PC-3 (cell line): ENCODE results near the gene NAT9. TPM values are rescaled to one million over a fixed set of nuclear protein-coding genes. Genes with fewer than 3 reads are reported as not detected.

Experiments used
- ATAC-seq: fragments of 200-7000 bp; cut with Tn5 transposase; 2 replicates; pipeline ENCODE4 v1.9.1; 2020; ENCODE audit warnings: mild to moderate bottlenecking, moderate library complexity
- BruUV-seq: library from RNA; stranded (reverse); fragments of 400-500 nt; replicated peaks from 2 replicates; lab custom pipeline; 2021; lab: Mats Ljungman, UMichigan
- CTCF ChIA-PET: fragments of 300-600 bp; sonication (Branson Sonifier 250); formaldehyde crosslinking; loops from one replicate; lab custom pipeline; 2022; ENCODE audit warnings: antibody characterized with exemption; lab: Charles Lee
- POLR2A ChIA-PET: fragments of 300-600 bp; sonication (Branson Sonifier 250); formaldehyde crosslinking; loops from one replicate; lab custom pipeline; 2022; ENCODE audit warnings: antibody characterized with exemption; ENCODE audit not compliant: unreplicated experiment; lab: Charles Lee
- DNase-seq: peaks from one replicate; pipeline ENCODE4 v3.0.0-alpha.2; 2015
- H2AFZ ChIP-seq: fragments of 300-600 bp; sonication (generic); 2 replicates; pipeline ENCODE4 v1.6.0; 2016; ENCODE audit warnings: antibody characterized with exemption, low read length
- H3F3A ChIP-seq: fragments of 300-600 bp; sonication (generic); one replicate; pipeline ENCODE4 v1.6.0; 2017; ENCODE audit warnings: antibody characterized with exemption, low read length, control low read depth, mild to moderate bottlenecking; ENCODE audit not compliant: unreplicated experiment
- H3K27ac ChIP-seq: fragments of 300-600 bp; sonication (generic); 2 replicates; pipeline ENCODE4 v1.5.1; 2016; ENCODE audit warnings: mild to moderate bottlenecking, low read length
- H3K27me3 ChIP-seq: fragments of 300-600 bp; sonication (generic); 2 replicates; pipeline ENCODE4 v1.6.1; 2016; ENCODE audit warnings: low read length, mixed read lengths
- H3K36me3 ChIP-seq: fragments of 300-600 bp; sonication (generic); 2 replicates; pipeline ENCODE4 v1.6.1; 2016; ENCODE audit warnings: low read depth, mixed run types, low read length, mixed read lengths
- H3K4me1 ChIP-seq: fragments of 300-600 bp; sonication (generic); 2 replicates; pipeline ENCODE4 v1.5.1; 2016; ENCODE audit warnings: low read length; ENCODE audit not compliant: insufficient read depth
- H3K4me2 ChIP-seq: fragments of 300-600 bp; sonication (generic); 2 replicates; pipeline ENCODE4 v1.6.0; 2016; ENCODE audit warnings: low read length
- H3K4me3 ChIP-seq: fragments of 300-600 bp; sonication (generic); 2 replicates; pipeline ENCODE4 v1.5.1; 2016; ENCODE audit warnings: mild to moderate bottlenecking, low read length, mixed read lengths
- H3K79me2 ChIP-seq: fragments of 300-600 bp; sonication (generic); 2 replicates; pipeline ENCODE4 v1.6.1; 2017; ENCODE audit warnings: low read length, mixed read lengths
- H3K9ac ChIP-seq: fragments of 300-600 bp; sonication (generic); 2 replicates; pipeline ENCODE4 v1.6.0; 2016; ENCODE audit warnings: mild to moderate bottlenecking, low read length
- H3K9me2 ChIP-seq: fragments of 300-600 bp; sonication (generic); replicated peaks from 2 replicates; pipeline ENCODE4 v1.6.1; 2016; ENCODE audit warnings: mixed run types, low read length, mixed read lengths
- H3K9me3 ChIP-seq: fragments of 300-600 bp; sonication (generic); 2 replicates; pipeline ENCODE4 v1.6.1; 2016; ENCODE audit warnings: low read length, mixed read lengths
- H4K20me1 ChIP-seq: fragments of 300-600 bp; sonication (generic); 2 replicates; pipeline ENCODE4 v1.6.1; 2016; ENCODE audit warnings: low read length, mixed read lengths
- CTCF ChIP-seq: fragments of 300-600 bp; sonication (generic); conservative IDR thresholded peaks from 2 replicates; pipeline ENCODE4 v1.5.1; 2017; ENCODE audit warnings: antibody characterized with exemption, low read depth, mild to moderate bottlenecking, low read length
- EZH2 ChIP-seq: fragments of 300-600 bp; sonication (generic); IDR thresholded peaks from one replicate; pipeline ENCODE4 v1.6.1; 2017; ENCODE audit warnings: antibody characterized with exemption, mild to moderate bottlenecking, low read length; ENCODE audit not compliant: unreplicated experiment
- EZH2phosphoT487 ChIP-seq: fragments of 300-600 bp; sonication (generic); IDR thresholded peaks from 2 replicates; pipeline ENCODE4 v1.6.1; 2018; ENCODE audit warnings: mild to moderate bottlenecking, antibody characterized with exemption, low read length, borderline replicate concordance
- intact Hi-C: fragments of 100-400 bp; cut with micrococcal nuclease; formaldehyde crosslinking; loops from 2 replicates; pipeline ENCODE4 v1.9.0; 2023
- total RNA-seq: library from RNA; depleted of rRNA; stranded (reverse); fragments of >200 nt; gene quantifications from 2 replicates; pipeline ENCODE4 v1.2.3, GENCODE V29; 2014

The NAT9 gene
- total RNA-seq, 1 experiment from 2014 or later, result 55.4 TPM

GRCh38 chr17:74822939-74823367, 46.8 kb upstream of the NAT9 start:
- H3K79me2 ChIP-seq, result no peaks in the 10 kb centered on the region
- H2AFZ ChIP-seq, result no peak overlapping the region
- no peak overlapping the region for H3K4me3 ChIP-seq
- no peak for DNase-seq
- no peaks in the 10 kb centered on the region for H3K27me3 ChIP-seq
- H4K20me1 ChIP-seq, result no peaks in the 10 kb centered on the region
- H3K4me1 ChIP-seq, result no peaks in the 10 kb centered on the region
- ChIA-PET CTCF (no interaction called here), POLR2A (no interaction called here)
- intact Hi-C loops, result no loop called here
- no peaks in the 10 kb centered on the region for H3K36me3 ChIP-seq
- H3K9me3 ChIP-seq, result no peaks in the 10 kb centered on the region
- no peaks in the 10 kb centered on the region for H3K9me2 ChIP-seq
- ATAC-seq, result no peak
- H3K27ac ChIP-seq, result no peak overlapping the region
- H3K9ac ChIP-seq, result no peak overlapping the region
- TF ChIP-seq CTCF (no peak), EZH2phosphoT487 (no peak), EZH2 (no peak)
- no peak overlapping the region for H3K4me2 ChIP-seq
- no TSS peak for BruUV-seq
- H3F3A ChIP-seq, result no peaks in the 10 kb centered on the region

DNA sequence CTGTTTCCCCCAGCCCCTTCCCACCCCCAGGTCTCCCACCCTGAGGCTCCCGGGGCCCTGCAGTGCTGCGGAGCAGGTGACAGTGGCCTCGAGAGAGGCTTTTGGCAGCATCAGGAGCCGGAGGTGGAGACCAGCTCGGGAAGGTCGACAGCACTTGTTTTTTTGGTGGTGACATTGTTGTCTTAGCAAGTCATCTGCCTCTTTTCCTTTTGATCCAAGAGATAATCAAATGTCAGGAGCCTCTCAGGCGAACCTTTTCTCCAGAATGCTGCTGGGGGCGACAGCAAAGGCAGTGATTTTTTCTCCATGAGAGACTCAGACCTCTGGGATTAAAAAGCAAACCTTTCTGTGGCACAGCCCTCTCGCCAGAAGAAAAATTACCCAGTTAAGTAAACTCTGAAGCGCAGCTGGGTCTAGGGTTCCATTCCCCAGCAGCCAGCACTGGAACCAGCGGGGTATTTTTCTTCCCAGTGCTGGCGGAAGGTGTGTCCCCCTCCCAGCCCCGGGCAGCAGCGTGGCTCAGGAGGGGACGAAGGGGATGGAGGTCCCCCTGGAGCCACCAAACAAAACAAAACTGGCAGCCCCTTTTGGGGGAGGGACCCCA, 46.3 kb upstream of the NAT9 start:
- Histone ChIP-seq H3K27ac (no peak overlapping the region), H2AFZ (no peak overlapping the region), H3K36me3 (no peaks in the 10 kb centered on the region), H3K4me2 (no peak overlapping the region), H4K20me1 (no peaks in the 10 kb centered on the region), H3K4me3 (no peak overlapping the region), H3F3A (no peaks in the 10 kb centered on the region), H3K4me1 (no peaks in the 10 kb centered on the region), H3K79me2 (no peaks in the 10 kb centered on the region), H3K27me3 (no peaks in the 10 kb centered on the region), H3K9me3 (no peaks in the 10 kb centered on the region), H3K9ac (no peak overlapping the region), H3K9me2 (no peaks in the 10 kb centered on the region)
- TF ChIP-seq EZH2phosphoT487 (no peak), EZH2 (no peak), CTCF (no peak)
- intact Hi-C loops, result no loop called here
- ATAC-seq (no peak), DNase-seq (no peak)
- BruUV-seq, result no TSS peak
- POLR2A ChIA-PET, result no interaction called here
- CTCF ChIA-PET, result no interaction called here

GRCh38 chr17:74821655-74822334, 45.6 kb upstream of the NAT9 start:
- DNase-seq (no peak), ATAC-seq (no peak)
- Histone ChIP-seq H3K27me3 (no peaks in the 10 kb centered on the region), H2AFZ (no peak overlapping the region), H3K9me3 (no peaks in the 10 kb centered on the region), H3K27ac (no peak overlapping the region), H3K9me2 (no peaks in the 10 kb centered on the region), H3K4me2 (no peak overlapping the region), H3K9ac (no peak overlapping the region), H3K4me3 (no peak overlapping the region), H3F3A (no peaks in the 10 kb centered on the region), H4K20me1 (no peaks in the 10 kb centered on the region), H3K36me3 (no peaks in the 10 kb centered on the region), H3K79me2 (no peaks in the 10 kb centered on the region), H3K4me1 (no peaks in the 10 kb centered on the region)
- no TSS peak for BruUV-seq
- ChIA-PET POLR2A (no interaction called here), CTCF (no interaction called here)
- TF ChIP-seq EZH2 (no peak), EZH2phosphoT487 (no peak), CTCF (no peak)
- intact Hi-C loops, result no loop called here
